ENCODE results near the gene ELAVL3.

DNA sequence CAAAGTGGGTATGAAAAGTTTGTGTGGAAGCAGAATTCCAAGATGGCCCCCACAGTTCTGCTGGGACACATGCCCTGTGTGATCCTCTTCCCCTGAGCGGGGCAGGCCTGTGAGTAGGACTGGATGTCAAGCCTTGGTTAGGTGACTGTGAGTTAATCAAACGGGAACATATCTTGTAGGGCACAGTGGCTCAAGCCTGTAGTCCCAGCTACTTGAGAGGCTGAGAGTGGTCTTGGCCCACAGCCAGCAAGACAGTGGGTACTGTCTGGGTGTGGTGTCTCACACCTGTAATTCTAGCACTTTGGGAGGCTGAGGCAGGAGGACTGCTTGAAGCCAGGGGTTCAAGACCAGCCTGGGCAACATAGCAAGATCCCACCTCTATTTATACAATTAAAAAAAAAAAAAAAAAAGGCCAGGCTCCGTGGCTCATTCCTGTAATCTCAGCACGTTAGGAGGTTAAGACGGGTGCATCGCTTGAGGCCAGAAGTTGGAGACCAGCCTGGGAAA, 18.4 kb upstream of the ELAVL3 start:
- no peak for TF ChIP-seq NRF1 (IDR thresholded peaks at IDR 0.05; ENCODE audit: low read depth, low read length)
- TF ChIP-seq RAD21 (IDR thresholded peaks at IDR 0.05; ENCODE audit: low read length), result no peak
- no peak for TF ChIP-seq GABPA (IDR thresholded peaks at IDR 0.05; ENCODE audit: low read depth)

All from SK-N-SH (cell line).